ENCODE results near the gene SLC22A23. TPM values are rescaled to one million over a fixed set of nuclear protein-coding genes. Genes with fewer than 3 reads are reported as not detected.
"Not testable (repeated sequence)": the region's sequence is repeated elsewhere in the genome, so short reads cannot be mapped to it uniquely, and the experiment has no call there.

Gene SLC22A23
- total RNA-seq, 1 experiment from 2014 or later, result 6.8 TPM

DNA sequence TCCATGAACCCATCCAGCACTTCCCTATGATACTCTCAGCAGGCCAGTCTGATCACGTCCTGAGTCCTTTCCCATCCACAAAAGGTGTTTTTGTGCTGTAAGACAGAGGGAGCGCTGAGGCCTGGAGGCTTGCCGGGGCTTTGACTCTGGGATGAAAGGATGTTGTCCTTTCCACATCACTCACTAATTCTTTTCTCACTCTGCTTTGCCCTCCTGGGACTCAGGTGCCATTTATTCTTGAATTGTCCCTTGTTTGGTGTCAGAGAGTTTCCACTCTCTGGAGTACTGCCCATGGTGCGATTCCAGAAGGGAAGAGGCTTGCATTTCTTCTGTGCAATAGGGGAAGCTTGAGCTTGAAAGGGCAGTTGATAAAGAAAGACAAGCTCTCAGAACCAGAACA is 214.1 kb downstream of the SLC22A23 start:
- H3K4me1 ChIP-seq (ENCODE audit: insufficient read depth, low read length), result peaks cover 2% of the 10 kb centered on the region; the same call in 1 of the 2 replicates
- H3K9me3 ChIP-seq (ENCODE audit: control insufficient read depth, low read depth, low read length), result no peaks in the 10 kb centered on the region
- no peak overlapping the region for H3K14ac ChIP-seq (ENCODE audit: insufficient read depth, low read length)
- DNase-seq, result no peak
- H3K27me3 ChIP-seq (ENCODE audit: insufficient read depth, low read length), result no peaks in the 10 kb centered on the region
- H3K79me2 ChIP-seq (ENCODE audit: insufficient read depth, low read length), result no peaks in the 10 kb centered on the region
- H3K56ac ChIP-seq (ENCODE audit: insufficient read length, low read depth, low read length), result no peak overlapping the region
- H3K23me2 ChIP-seq (ENCODE audit: insufficient read length, low read depth, low read length, poor library complexity, severe bottlenecking), result no peaks in the 10 kb centered on the region
- no CpG with 5 or more reads among the region's 4 CpGs for WGBS (ENCODE audit: extremely low coverage, insufficient read length, low lambda C conversion rate)
- H3K9me3 Mint-ChIP-seq, result no peaks in the 10 kb centered on the region
- H2BK5ac ChIP-seq (ENCODE audit: insufficient read length, low read length), result no peak overlapping the region
- no peak overlapping the region for H3K4ac ChIP-seq (ENCODE audit: low read depth, low read length)
- no peak overlapping the region for H2BK15ac ChIP-seq (ENCODE audit: low read depth, low read length)
- no peak overlapping the region for H4K5ac ChIP-seq (ENCODE audit: insufficient read length, low read depth, low read length)
- H4K20me1 ChIP-seq (ENCODE audit: control insufficient read depth, insufficient read depth, insufficient read length), result no peaks in the 10 kb centered on the region
- H2AK5ac ChIP-seq (ENCODE audit: insufficient read length, low read length), result no peak overlapping the region
- H3K9ac ChIP-seq (ENCODE audit: extremely low read depth, insufficient read length, low read length), result no peak overlapping the region
- no peak overlapping the region for H3T11ph ChIP-seq (ENCODE audit: low read length)
- H4K8ac ChIP-seq (replicated peaks; ENCODE audit: insufficient read length, low read depth, low read length), result no peak overlapping the region
- no peak overlapping the region for H3K18ac ChIP-seq (ENCODE audit: insufficient read length, low read depth, low read length)
- TF ChIP-seq, protein P1, sequence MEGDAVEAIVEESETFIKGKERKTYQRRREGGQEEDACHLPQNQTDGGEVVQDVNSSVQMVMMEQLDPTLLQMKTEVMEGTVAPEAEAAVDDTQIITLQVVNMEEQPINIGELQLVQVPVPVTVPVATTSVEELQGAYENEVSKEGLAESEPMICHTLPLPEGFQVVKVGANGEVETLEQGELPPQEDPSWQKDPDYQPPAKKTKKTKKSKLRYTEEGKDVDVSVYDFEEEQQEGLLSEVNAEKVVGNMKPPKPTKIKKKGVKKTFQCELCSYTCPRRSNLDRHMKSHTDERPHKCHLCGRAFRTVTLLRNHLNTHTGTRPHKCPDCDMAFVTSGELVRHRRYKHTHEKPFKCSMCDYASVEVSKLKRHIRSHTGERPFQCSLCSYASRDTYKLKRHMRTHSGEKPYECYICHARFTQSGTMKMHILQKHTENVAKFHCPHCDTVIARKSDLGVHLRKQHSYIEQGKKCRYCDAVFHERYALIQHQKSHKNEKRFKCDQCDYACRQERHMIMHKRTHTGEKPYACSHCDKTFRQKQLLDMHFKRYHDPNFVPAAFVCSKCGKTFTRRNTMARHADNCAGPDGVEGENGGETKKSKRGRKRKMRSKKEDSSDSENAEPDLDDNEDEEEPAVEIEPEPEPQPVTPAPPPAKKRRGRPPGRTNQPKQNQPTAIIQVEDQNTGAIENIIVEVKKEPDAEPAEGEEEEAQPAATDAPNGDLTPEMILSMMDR (conservative IDR thresholded peaks at IDR 0.05), result no peak
- H2BK20ac ChIP-seq (ENCODE audit: low read depth, low read length, poor library complexity, severe bottlenecking), result no peak overlapping the region
- H3K27ac Mint-ChIP-seq, result no peak overlapping the region
- no peak overlapping the region for H3K23ac ChIP-seq (ENCODE audit: insufficient read length, low read depth, low read length)
- no peaks in the 10 kb centered on the region for H3K36me3 Mint-ChIP-seq (ENCODE audit: insufficient read depth in 1 of 3, low read depth in 3 of 3)
- peaks cover 9 to 12% of the 10 kb centered on the region in 2 experiments for H3K4me1 Mint-ChIP-seq
- H2BK12ac ChIP-seq (ENCODE audit: insufficient read length, low read depth, low read length), result no peak overlapping the region
- no peaks in the 10 kb centered on the region for H3K79me1 ChIP-seq (ENCODE audit: insufficient read depth, low read depth, low read length, poor library complexity, severe bottlenecking)
- no peak overlapping the region for H2AFZ ChIP-seq (ENCODE audit: low read length)
- no peak overlapping the region for H3K27ac ChIP-seq (ENCODE audit: insufficient read length, low read depth, low read length)
- H4K91ac ChIP-seq (ENCODE audit: insufficient read length, low read depth, low read length), result no peak overlapping the region
- H2BK120ac ChIP-seq (ENCODE audit: low read depth, low read length, poor library complexity, severe bottlenecking), result no peak overlapping the region
- H3K4me3 Mint-ChIP-seq, result no peak overlapping the region
- no peak overlapping the region for H3K4me2 ChIP-seq (ENCODE audit: insufficient read depth, insufficient read length, low read length)
- H3K27me3 Mint-ChIP-seq (ENCODE audit: low read depth), result no peaks in the 10 kb centered on the region; the same call in none of the 2 replicates

DNA sequence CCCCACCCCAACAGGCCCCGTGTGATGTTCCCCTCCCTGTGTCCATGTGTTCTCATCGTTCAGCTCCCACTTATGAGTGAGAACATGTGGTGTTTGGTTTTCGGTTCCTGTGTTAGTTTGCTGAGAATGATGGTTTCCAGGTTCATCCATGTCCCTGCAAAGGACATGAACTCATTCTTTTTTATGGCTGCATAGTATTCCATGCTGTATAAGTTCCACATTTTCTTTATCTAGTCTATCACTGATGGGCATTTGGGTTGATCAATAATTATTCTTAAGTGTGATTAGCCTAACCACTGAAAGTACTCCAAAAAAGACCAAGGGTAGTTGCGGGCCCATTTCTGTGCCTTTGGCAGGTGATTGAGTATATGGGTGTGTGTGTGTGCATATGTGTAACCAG is 215.1 kb downstream of the SLC22A23 start:
- H3K27me3 Mint-ChIP-seq (ENCODE audit: low read depth); H3K27me3 ChIP-seq (ENCODE audit: insufficient read depth, low read length); H3K4me1 ChIP-seq (ENCODE audit: insufficient read depth, low read length); H3K18ac ChIP-seq (ENCODE audit: insufficient read length, low read depth, low read length); H3K9me3 ChIP-seq (ENCODE audit: control insufficient read depth, low read depth, low read length); H3K56ac ChIP-seq (ENCODE audit: insufficient read length, low read depth, low read length); DNase-seq; H3K14ac ChIP-seq (ENCODE audit: insufficient read depth, low read length); H3K27ac ChIP-seq (ENCODE audit: insufficient read length, low read depth, low read length); H2BK5ac ChIP-seq (ENCODE audit: insufficient read length, low read length); H3K36me3 Mint-ChIP-seq (ENCODE audit: insufficient read depth in 1 of 3, low read depth in 3 of 3); H2BK20ac ChIP-seq (ENCODE audit: low read depth, low read length, poor library complexity, severe bottlenecking); H2BK120ac ChIP-seq (ENCODE audit: low read depth, low read length, poor library complexity, severe bottlenecking); H3K9me3 Mint-ChIP-seq; H3K79me1 ChIP-seq (ENCODE audit: insufficient read depth, low read depth, low read length, poor library complexity, severe bottlenecking); H3K23me2 ChIP-seq (ENCODE audit: insufficient read length, low read depth, low read length, poor library complexity, severe bottlenecking); H2AFZ ChIP-seq (ENCODE audit: low read length); H3T11ph ChIP-seq (ENCODE audit: low read length); H3K4me3 Mint-ChIP-seq; H3K79me2 ChIP-seq (ENCODE audit: insufficient read depth, low read length); H3K4ac ChIP-seq (ENCODE audit: low read depth, low read length); H3K27ac Mint-ChIP-seq; H4K91ac ChIP-seq (ENCODE audit: insufficient read length, low read depth, low read length); H3K4me1 Mint-ChIP-seq; H3K4me2 ChIP-seq (ENCODE audit: insufficient read depth, insufficient read length, low read length); H3K23ac ChIP-seq (ENCODE audit: insufficient read length, low read depth, low read length); H2BK15ac ChIP-seq (ENCODE audit: low read depth, low read length); H4K5ac ChIP-seq (ENCODE audit: insufficient read length, low read depth, low read length); H3K9ac ChIP-seq (ENCODE audit: extremely low read depth, insufficient read length, low read length); H4K8ac ChIP-seq (replicated peaks; ENCODE audit: insufficient read length, low read depth, low read length); H2BK12ac ChIP-seq (ENCODE audit: insufficient read length, low read depth, low read length); H2AK5ac ChIP-seq (ENCODE audit: insufficient read length, low read length); H4K20me1 ChIP-seq (ENCODE audit: control insufficient read depth, insufficient read depth, insufficient read length): not testable (repeated sequence)
- WGBS (ENCODE audit: extremely low coverage, insufficient read length, low lambda C conversion rate), result no CpG with 5 or more reads among the region's 4 CpGs
